MG63 (cell line): ENCODE measurements around the gene CFAP77. TPM values are rescaled to one million over a fixed set of nuclear protein-coding genes. Genes with fewer than 3 reads are reported as not detected.
A peak's percentile ranks its signal among the peaks of the same experiment; 100 is the strongest.

Source experiments
- DNase-seq: peaks from one replicate; pipeline ENCODE4 v3.0.0-alpha.2; 2020
- H3K27me3 ChIP-seq: fragments of 250-450 bp; sonication (Bioruptor Pico); 2 replicates; pipeline ENCODE4 v1.5.1; 2020; ENCODE audit warnings: mild to moderate bottlenecking, moderate library complexity
- H3K36me3 ChIP-seq: fragments of 250-450 bp; sonication (Bioruptor Pico); 2 replicates; pipeline ENCODE4 v1.5.1; 2020; ENCODE audit warnings: mild to moderate bottlenecking, moderate library complexity
- H3K4me3 ChIP-seq: fragments of 250-450 bp; sonication (Bioruptor Pico); 2 replicates; pipeline ENCODE4 v1.5.1; 2020; ENCODE audit warnings: mild to moderate bottlenecking, moderate library complexity
- H3K9me3 ChIP-seq: fragments of 250-450 bp; sonication (Bioruptor Pico); 2 replicates; pipeline ENCODE4 v1.5.1; 2020; ENCODE audit warnings: mild to moderate bottlenecking, moderate library complexity
- total RNA-seq: library from RNA; depleted of rRNA; stranded (reverse); fragments of >200 nt; shearing (Covaris generic); gene quantifications from 2 replicates; pipeline ENCODE4 v1.2.3, GENCODE V29; 2014; ENCODE audit warnings: low replicate concordance

The CFAP77 gene
- total RNA-seq, 1 experiment from 2014 or later, result not detected

DNA sequence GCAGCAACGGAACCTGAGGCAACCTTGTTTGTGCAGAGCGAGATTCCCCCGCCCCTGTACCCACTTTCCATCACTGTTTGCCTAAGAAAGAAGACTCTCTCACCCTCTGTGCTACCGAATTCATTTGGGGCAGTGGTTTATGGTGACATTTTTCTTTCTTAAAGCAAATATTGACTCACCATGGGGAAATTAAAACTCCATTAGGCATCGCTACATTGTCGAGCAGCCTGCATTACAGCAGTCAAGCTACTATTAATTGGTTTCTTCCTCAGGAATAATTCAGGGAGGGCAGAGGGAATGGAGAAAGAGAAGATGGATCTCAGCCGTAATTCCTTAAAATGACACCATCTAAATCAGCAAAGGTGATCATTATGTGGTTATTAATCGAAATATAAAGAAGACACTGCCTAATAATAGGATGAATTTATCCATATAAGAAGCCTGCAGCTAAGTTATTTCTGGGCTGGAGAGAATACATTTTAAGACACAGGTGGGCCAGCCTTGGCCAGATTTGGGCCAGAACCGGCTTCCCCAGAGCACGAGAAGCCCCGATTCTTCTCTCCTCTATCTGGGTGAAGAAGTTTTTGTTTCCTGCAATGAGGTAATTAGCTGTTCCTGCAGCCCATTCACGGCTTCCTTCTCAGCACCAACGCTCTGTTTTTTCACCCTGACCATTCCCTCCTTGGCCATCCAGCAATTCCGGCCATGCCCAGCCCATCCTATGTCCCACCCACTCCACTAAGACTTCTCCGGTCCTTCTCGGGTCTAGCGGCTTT is 16.8 kb downstream of the CFAP77 start:
- no peak for DNase-seq
- Histone ChIP-seq H3K36me3 (no peaks in the 10 kb centered on the region), H3K9me3 (no peaks in the 10 kb centered on the region), H3K4me3 (no peak overlapping the region), H3K27me3 (peaks cover 23% of the 10 kb centered on the region)

DNA sequence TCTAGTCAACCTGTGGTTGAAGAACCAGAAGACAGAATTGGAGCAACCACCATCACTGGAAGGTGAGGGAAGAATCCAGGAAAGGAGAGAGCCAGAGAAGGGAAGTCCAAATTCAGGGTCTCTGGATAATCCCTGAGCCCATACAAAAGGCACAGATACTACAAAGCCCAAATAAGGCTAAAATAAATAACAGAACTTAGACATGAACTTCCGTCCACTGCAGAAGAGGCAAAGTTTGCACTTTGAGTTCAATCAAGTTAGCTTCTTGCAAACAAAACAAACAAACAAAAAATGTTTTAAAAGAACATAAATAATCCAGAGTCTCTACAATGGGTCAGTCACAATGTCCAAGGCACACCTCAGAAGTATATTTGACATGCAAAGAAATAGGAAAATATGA is 21.0 kb downstream of the CFAP77 start:
- H3K27me3 ChIP-seq, result peaks cover 38% of the 10 kb centered on the region
- H3K4me3 ChIP-seq, result no peak overlapping the region
- no peak for DNase-seq
- no peaks in the 10 kb centered on the region for H3K36me3 ChIP-seq
- no peaks in the 10 kb centered on the region for H3K9me3 ChIP-seq

DNA sequence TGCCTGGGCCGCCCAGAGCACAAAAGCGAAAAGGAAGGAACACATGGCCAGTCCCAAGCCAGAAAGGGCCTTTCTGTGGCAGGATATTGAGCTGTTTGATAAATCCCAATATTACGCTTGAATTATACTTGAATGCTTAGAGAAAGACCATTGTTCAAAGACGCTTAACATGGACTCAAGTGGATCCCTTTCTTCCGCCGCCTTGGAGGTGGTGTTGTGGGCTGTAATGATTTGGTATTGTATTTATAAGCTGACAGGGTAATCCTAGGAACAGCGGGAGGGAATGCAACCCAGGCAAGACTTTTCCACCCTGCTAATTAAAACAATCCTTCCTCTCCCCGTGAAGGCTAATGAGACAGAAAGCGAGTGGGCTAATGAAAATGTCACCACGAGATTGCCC is 24.9 kb downstream of the CFAP77 start:
- H3K9me3 ChIP-seq, result no peaks in the 10 kb centered on the region
- peaks cover 36% of the 10 kb centered on the region for H3K27me3 ChIP-seq
- no peaks in the 10 kb centered on the region for H3K36me3 ChIP-seq
- DNase-seq, result no peak
- H3K4me3 ChIP-seq, result no peak overlapping the region

DNA sequence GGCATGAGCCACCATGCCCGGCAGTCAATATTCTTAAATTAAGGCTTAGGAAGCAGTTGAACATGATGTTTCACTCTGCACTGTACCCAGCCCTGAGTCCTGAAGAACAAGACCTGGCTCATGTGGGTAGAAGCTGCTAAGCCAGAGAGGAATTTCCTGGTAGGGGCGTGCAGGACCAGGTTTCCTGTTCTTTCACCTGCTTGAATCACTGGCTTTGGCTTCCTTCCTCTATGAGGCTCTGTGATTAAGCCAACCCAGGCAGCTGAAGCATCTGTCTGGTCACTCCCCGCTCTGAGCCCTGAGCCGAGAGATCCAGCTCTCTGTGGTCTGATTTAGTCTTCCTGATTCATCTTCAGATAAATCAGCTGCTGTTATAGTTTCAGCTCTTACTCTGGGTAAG is 29.1 kb downstream of the CFAP77 start:
- Histone ChIP-seq H3K36me3 (no peaks in the 10 kb centered on the region), H3K4me3 (no peak overlapping the region), H3K9me3 (no peaks in the 10 kb centered on the region), H3K27me3 (peaks cover 40% of the 10 kb centered on the region)
- no peak for DNase-seq

DNA sequence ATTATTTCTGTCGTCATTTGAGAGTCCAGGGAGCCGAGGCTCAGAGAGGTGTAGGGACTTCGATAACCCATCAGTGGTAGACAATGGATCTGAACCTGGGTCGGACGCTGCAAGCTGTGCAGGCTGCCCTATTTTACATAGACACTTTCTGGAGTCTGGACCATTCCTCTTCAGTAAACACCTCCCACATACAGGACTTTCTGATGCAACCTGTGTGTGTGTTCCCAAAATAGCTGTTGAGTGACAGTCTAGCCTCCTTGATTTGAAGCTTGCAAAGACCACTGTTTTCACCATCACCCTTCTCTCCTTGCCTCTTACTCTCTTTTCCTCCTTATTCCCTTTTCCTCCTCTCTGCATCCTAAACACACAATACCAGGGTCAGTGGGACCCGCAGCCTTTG is 30.7 kb downstream of the CFAP77 start:
- no peak for DNase-seq
- Histone ChIP-seq H3K27me3 (peaks cover 28% of the 10 kb centered on the region), H3K4me3 (no peak overlapping the region), H3K36me3 (no peaks in the 10 kb centered on the region), H3K9me3 (no peaks in the 10 kb centered on the region)

DNA sequence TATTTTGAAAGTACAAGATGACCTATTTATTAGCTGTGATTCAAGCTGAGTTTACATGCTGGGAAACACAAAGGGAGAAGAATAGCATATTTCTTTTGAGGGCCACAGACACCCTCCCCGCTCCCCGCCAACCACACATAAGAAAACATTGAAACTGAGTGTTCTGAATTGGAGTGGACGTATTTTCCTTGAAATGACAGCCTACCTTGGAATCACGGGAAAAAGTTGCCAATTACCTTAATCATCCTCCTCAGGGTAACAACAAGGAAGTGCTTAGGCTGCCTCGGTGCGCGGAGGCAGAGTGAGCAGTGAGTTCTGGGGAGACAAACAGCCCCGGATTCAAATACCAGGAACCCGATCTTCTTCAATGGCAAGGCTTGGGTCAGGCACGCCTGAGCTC is 31.4 kb downstream of the CFAP77 start:
- DNase-seq, result no peak
- Histone ChIP-seq H3K36me3 (no peaks in the 10 kb centered on the region), H3K9me3 (no peaks in the 10 kb centered on the region), H3K27me3 (peaks cover 21% of the 10 kb centered on the region), H3K4me3 (no peak overlapping the region)

DNA sequence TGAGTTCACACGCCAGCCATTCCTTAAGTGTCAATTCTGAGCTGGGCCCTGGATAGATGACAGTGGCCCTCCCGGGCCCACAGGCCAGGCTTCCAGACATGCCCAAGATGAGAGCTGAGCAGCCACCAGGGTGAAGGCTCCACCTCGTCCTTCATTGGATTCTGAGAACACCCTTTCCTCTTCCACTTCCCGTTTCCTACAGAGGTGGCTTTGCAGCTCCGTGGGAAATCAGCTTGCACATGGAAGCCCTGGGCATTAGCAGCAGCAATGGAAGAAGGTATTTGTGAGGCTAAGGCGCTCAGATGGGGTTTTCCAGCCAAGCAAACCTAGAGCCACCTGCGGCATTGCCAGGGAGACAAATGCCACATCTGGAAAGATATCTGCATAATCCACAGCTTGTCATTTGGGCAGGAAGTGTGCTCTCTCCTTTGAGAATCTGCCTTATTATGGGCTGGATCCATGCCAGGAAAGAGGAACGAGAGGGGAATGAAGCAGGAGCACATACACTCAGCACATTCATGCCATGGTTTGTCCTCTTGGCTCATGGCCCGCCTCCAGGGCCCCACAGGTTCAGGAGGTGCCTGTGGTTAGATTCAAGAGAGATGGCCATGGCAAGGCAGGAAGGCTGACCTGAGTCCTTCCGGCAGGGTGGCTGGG is 34.1 kb downstream of the CFAP77 start:
- Histone ChIP-seq H3K4me3 (no peak overlapping the region), H3K9me3 (no peaks in the 10 kb centered on the region), H3K27me3 (peaks cover 27% of the 10 kb centered on the region), H3K36me3 (no peaks in the 10 kb centered on the region)
- no peak for DNase-seq

DNA sequence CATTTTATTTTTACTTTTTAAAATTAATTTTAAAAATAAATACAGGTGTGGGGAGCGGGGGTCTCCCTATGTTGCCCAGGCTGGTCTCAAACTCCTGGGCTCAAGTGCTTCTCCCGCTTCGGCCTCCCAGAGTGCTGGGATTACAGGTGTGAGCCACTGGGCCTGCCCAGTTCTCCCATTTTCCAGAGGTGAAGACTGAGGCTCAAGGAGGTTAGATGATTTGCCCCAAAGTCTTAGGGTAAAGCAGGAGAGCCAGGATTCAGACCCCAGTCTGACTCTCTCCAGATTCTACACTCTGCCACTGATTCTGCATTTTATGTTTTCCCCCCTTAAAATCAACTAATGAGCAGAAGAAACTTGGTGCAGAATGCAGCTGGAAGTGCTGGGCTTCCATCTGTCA is 36.9 kb downstream of the CFAP77 start:
- DNase-seq, result no peak
- Histone ChIP-seq H3K36me3 (no peaks in the 10 kb centered on the region), H3K9me3 (no peaks in the 10 kb centered on the region), H3K27me3 (peaks cover 15% of the 10 kb centered on the region), H3K4me3 (no peak overlapping the region)

DNA sequence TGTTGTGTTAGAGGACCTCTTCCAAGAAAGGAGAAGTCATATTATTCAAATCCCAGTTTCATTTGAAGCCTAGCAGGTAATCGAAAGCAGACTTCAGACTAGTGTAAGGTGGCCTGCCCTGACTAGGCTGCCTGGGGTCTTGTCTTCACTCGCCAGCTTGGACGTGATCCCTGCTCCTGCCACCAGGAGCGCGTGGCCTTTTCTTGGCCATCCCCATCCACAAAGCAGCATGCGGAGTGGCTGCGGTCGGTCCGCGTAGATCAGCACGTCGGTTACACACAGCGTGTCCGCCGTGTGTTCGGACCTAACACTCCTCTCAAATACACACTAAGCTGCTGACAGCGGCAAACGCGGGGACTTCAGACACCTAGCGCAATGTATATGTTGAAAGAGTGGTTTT is 37.3 kb downstream of the CFAP77 start:
- H3K27me3 ChIP-seq, result peaks cover 12% of the 10 kb centered on the region
- H3K4me3 ChIP-seq, result no peak overlapping the region
- DNase-seq, result peak; percentile 14
- H3K36me3 ChIP-seq, result no peaks in the 10 kb centered on the region
- no peaks in the 10 kb centered on the region for H3K9me3 ChIP-seq

DNA sequence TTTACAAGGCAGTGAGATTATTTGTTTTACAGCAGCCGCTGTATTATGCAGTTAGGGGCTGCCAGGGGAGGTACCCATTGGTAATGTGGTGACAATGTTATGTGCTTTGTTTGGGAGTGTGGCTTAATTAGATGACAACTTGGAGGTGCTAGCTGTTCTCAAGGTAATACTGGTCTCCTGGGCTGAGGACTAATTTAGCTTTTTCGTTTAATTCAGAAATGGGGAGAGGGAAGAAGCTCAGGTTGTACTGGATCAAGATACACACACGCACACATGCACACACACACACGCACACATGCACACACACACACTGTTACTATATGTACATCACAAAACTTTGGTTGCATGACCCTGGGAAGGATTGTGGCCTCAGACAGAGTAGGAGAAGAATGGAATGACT is 37.9 kb downstream of the CFAP77 start:
- no peak for DNase-seq
- Histone ChIP-seq H3K36me3 (no peaks in the 10 kb centered on the region), H3K4me3 (no peak overlapping the region), H3K9me3 (no peaks in the 10 kb centered on the region), H3K27me3 (peaks cover 12% of the 10 kb centered on the region)

DNA sequence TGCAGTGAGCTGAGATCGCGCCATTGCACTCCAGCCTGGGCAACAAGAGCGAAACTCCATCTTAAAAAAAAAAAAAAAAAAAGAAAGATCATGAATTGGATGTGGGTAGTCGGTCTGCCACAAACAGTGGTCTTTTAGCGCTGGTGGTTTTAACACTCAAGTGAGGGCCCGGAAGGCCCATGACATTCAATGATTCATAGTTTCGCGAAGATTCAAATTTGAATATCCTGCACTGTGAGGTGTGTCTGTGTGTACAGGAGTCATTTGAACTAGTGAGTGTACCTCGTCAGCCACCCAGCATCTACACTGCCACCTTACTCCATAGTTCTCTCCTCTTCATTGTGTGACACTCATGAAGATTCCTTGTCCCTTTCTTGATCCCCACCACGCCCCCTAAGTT is 41.3 kb downstream of the CFAP77 start:
- DNase-seq, result no peak
- H3K9me3 ChIP-seq, result no peaks in the 10 kb centered on the region
- no peaks in the 10 kb centered on the region for H3K36me3 ChIP-seq
- H3K27me3 ChIP-seq, result peaks cover 8% of the 10 kb centered on the region; the same call in 1 of the 2 replicates
- H3K4me3 ChIP-seq, result no peak overlapping the region

DNA sequence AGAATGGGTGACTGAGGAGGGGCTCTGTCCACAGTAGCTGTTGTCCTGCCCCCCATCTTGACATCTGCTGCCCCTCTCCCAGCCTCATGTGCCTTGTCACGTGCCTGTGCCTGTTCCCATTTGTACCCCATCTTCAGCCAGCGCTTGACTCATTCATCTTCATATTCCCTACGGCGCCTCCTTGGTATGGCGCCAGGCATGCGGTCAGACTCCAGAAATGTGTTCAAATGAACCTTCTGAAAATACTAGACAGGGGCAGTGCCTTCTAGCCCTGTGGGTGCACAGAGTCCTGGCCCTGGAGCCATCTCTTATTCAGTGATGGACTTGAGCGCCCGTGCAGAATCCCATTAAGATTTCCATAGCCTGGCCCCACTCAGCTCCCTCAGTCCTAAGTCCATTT is 46.2 kb downstream of the CFAP77 start:
- Histone ChIP-seq H3K27me3 (no peaks in the 10 kb centered on the region; the same call in 1 of the 2 replicates), H3K36me3 (no peaks in the 10 kb centered on the region), H3K9me3 (no peaks in the 10 kb centered on the region), H3K4me3 (no peak overlapping the region)
- peak; percentile 53 for DNase-seq

DNA sequence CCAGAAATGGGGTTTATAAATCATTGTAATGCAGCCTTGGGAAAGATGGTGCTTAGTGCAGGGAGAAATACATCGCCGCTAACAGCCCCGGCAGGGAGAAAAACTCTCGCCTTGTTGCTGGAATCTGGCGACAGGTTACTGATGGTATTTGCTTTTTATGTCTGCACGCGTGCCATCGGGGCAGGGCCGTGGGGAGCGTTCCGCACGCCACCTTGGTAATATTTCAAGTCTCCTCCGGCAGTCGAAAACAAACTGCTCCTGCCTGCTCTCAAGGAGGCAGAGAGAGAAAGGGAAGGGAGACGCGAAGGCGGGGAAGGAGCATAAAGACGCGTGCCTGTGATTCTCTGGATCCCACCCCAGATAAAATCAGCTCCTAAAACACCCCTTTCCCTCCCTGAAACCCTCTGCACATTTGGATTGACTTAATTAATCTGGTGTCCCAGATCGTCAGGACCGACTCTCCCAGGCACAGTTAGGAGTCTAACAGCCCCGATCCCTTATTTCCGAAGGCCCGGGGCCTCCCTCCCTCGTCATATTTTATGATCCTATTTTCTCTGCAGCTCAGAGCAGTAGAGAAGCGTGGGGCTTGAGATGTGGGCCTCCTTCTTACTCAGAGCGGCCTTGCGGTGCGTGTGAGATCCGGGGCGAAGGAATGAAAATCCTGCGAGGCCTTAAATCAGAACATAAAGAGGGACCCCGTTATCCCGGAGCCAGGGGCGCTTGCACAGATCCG is 47.7 kb downstream of the CFAP77 start:
- H3K4me3 ChIP-seq, result no peak overlapping the region
- H3K36me3 ChIP-seq, result no peaks in the 10 kb centered on the region
- H3K9me3 ChIP-seq, result no peaks in the 10 kb centered on the region
- H3K27me3 ChIP-seq, result no peaks in the 10 kb centered on the region; the same call in 1 of the 2 replicates
- DNase-seq, result no peak

DNA sequence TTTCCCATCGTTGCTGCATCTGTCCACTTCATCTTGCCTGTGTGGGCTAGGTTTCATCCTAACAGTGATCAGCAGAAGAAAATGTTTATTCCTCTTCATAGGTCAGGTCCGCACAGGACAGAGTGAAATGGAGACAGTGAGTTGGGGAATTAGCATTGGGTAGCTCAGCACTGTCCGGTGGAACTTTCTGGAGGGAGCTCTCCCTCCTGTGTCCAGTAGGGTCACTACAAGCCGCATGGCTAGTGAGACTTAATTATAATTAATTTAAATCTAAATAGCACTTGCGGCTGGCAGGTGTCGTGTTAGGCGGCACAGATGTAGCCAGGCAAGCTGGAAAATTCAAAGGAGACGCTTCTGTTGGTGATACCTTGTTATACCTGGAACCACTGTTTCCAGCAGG is 48.4 kb downstream of the CFAP77 start:
- DNase-seq, result no peak
- no peaks in the 10 kb centered on the region for H3K36me3 ChIP-seq
- no peaks in the 10 kb centered on the region; the same call in 1 of the 2 replicates for H3K27me3 ChIP-seq
- no peak overlapping the region for H3K4me3 ChIP-seq
- H3K9me3 ChIP-seq, result no peaks in the 10 kb centered on the region

DNA sequence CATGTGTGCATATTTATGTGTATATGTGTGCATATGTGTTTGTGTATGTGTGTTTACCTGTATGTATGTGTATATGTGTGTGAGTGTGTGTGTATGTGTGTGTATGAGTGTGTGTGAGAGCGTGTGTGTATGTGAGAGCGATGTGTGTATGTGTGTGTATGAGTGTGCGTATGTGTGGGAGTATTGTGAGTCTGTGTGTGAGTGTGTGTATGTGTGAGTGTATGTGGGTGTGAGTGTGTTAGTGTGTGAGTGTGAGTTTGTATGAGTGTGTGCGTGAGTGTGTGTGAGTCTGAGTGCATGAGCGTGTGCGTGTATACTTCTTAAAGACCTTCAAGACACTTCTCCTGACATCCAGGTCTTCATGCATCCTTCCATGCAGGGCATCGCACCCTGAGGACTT is 49.6 kb downstream of the CFAP77 start:
- Histone ChIP-seq H3K9me3 (no peaks in the 10 kb centered on the region), H3K27me3 (no peaks in the 10 kb centered on the region), H3K36me3 (no peaks in the 10 kb centered on the region), H3K4me3 (no peak overlapping the region)
- DNase-seq, result no peak

DNA sequence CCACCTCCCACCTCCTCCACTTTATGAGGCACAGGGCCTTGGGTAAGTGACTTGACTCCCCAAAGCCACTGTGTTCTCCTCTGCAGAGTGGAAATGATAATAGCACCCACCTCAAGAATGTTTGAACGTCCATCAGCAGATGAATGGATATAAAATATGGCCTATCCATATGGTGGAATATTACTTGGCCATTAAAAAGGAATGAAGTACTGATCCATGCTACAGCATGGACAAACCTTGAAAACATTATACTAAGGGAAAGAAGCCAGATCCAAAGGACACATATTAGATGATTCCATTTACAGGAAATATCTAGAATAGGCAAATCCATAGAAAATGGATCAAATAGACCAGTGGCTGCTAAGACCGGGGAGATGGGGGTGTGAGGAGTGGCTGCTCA is 50.2 kb downstream of the CFAP77 start:
- Histone ChIP-seq H3K27me3 (no peaks in the 10 kb centered on the region), H3K36me3 (no peaks in the 10 kb centered on the region), H3K4me3 (no peak overlapping the region), H3K9me3 (no peaks in the 10 kb centered on the region)
- no peak for DNase-seq

DNA sequence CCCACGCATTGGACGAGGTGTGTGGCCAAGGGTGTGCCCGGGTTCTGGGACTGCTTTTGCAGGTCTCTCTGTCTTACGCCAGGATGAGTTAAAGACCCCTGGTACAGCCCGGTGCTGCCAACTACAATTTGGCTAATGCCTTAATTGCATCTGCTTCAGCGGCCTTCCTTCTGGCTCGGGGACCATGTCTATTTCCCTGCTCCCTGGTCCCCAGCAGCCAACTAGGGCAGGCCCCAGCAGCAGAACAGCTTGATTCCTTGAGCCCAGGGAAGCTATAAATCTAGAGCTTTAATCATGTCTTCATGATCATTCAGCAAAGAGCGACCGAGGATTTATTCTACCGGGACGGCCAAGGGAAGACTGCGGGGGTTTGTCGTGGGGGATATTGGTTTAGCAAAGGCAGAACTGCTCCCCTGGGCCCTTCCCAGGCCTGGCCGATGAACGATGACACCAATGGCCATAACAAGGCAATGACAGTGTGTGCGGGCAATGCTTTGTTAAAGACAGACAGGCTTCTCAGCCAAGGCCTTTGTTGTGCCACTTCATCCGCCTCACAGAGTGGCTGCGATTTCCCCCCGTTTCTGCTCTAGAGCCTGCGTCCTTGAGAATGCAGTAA is 51.4 kb downstream of the CFAP77 start:
- DNase-seq, result no peak
- peaks cover 2% of the 10 kb centered on the region; the same call in 1 of the 2 replicates for H3K27me3 ChIP-seq
- H3K4me3 ChIP-seq, result no peak overlapping the region
- no peaks in the 10 kb centered on the region for H3K9me3 ChIP-seq
- H3K36me3 ChIP-seq, result no peaks in the 10 kb centered on the region
